Fibroblast of lung (primary cell): ENCODE measurements around the gene ARHGEF19. TPM values are rescaled to one million over a fixed set of nuclear protein-coding genes. Genes with fewer than 3 reads are reported as not detected.

Experiments used
- DNase-seq, 2 donors: peaks; one replicate each; pipeline versions ENCODE4 v3.0.0 to v3.0.0-alpha.2; 2010; ENCODE audit warnings: low read depth in 2 of 2
- H2AFZ ChIP-seq: 2 replicates; pipeline ENCODE4 v1.5.1; 2012; ENCODE audit warnings: low read length, control low read depth, inconsistent platforms
- H3K27ac ChIP-seq: 2 replicates; pipeline ENCODE4 v1.5.1; 2011; ENCODE audit warnings: low read length, control low read depth; ENCODE audit not compliant: insufficient read depth
- H3K27me3 ChIP-seq: 2 replicates; pipeline ENCODE4 v1.5.1; 2011; ENCODE audit warnings: mild to moderate bottlenecking, low read length; ENCODE audit not compliant: control insufficient read depth, insufficient read depth
- H3K36me3 ChIP-seq: 2 replicates; pipeline ENCODE4 v1.5.1; 2011; ENCODE audit warnings: low read length; ENCODE audit not compliant: control insufficient read depth, insufficient read depth
- H3K4me1 ChIP-seq: 2 replicates; pipeline ENCODE4 v1.5.1; 2011; ENCODE audit warnings: low read length; ENCODE audit not compliant: control insufficient read depth, insufficient read depth; ENCODE audit errors: extremely low read depth
- H3K4me2 ChIP-seq: 2 replicates; pipeline ENCODE4 v1.5.1; 2011; ENCODE audit warnings: low read length, control low read depth; ENCODE audit not compliant: insufficient read depth; ENCODE audit errors: extremely low read depth
- H3K4me3 ChIP-seq, 4 experiments: fragments of 200-600 bp in 1 of 4; sonication (generic) in 1 of 4; replicated peaks in 1 of 4; 2 replicates each; pipeline ENCODE4 v1.5.1; 2011 to 2016; ENCODE audit warnings: low read length in 4 of 4, low read depth in 3 of 4, mild to moderate bottlenecking in 3 of 4, control low read depth in 2 of 4, inconsistent platforms in 1 of 4, mixed read lengths in 1 of 4; ENCODE audit not compliant: insufficient read depth in 1 of 4; ENCODE audit errors: control extremely low read depth in 1 of 4
- H3K79me2 ChIP-seq: 2 replicates; pipeline ENCODE4 v1.5.1; 2012; ENCODE audit warnings: mild to moderate bottlenecking, low read length, inconsistent platforms; ENCODE audit not compliant: control insufficient read depth, insufficient read depth
- H3K9ac ChIP-seq: 2 replicates; pipeline ENCODE4 v1.5.1; 2011; ENCODE audit warnings: mild to moderate bottlenecking, low read length, control low read depth; ENCODE audit not compliant: insufficient read depth
- H3K9me3 ChIP-seq: 2 replicates; pipeline ENCODE4 v1.5.1; 2012; ENCODE audit warnings: low read depth, low read length; ENCODE audit not compliant: control insufficient read depth, insufficient read depth
- H4K20me1 ChIP-seq: 2 replicates; pipeline ENCODE4 v1.5.1; 2011; ENCODE audit warnings: low read length; ENCODE audit not compliant: control insufficient read depth, insufficient read depth; ENCODE audit errors: extremely low read depth
- CTCF ChIP-seq, 2 donors: IDR thresholded peaks in 1 of 2; conservative IDR thresholded peaks in 1 of 2; 1 replicate in 1 of 2; 2 replicates in 1 of 2; pipeline ENCODE4 v1.5.1; 2011 to 2012; ENCODE audit warnings: low read length in 2 of 2, control low read depth in 1 of 2, inconsistent platforms in 1 of 2, low read depth in 1 of 2, mild to moderate bottlenecking in 1 of 2
- EZH2 ChIP-seq: IDR thresholded peaks from 2 replicates; pipeline ENCODE4 v1.5.1; 2012; ENCODE audit warnings: low read length, control low read depth, mild to moderate bottlenecking; ENCODE audit errors: missing control alignments
- polyA plus RNA-seq, 2 donors: library from polyadenylated mRNA; depleted of rRNA in 1 of 2; stranded (reverse) in 1 of 2; unstranded in 1 of 2; fragments of >200 nt; gene quantifications; 2 replicates each; pipeline ENCODE4 v1.2.1, GENCODE V29; 2011 to 2012; ENCODE audit warnings: missing spikeins in 1 of 2
- total RNA-seq: library from RNA; depleted of rRNA; stranded (reverse); fragments of >200 nt; gene quantifications from 2 replicates; pipeline ENCODE4 v1.2.1, GENCODE V29; 2014

Gene ARHGEF19
- total and polyA plus RNA-seq, 2 donors (not counting 1 experiment from before 2014, with no cell fraction given), result 3.3 TPM

GRCh38 chr1:16153096-16153998 is 59.1 kb downstream of the ARHGEF19 start:
- no peak for DNase-seq
- Histone ChIP-seq H3K27me3 (no peaks in the 10 kb centered on the region), H3K9me3 (no peaks in the 10 kb centered on the region), H3K4me2 (peak overlapping the region; percentile 95), H3K36me3 (peaks cover 17% of the 10 kb centered on the region), H2AFZ (no peak overlapping the region), H3K4me1 (peaks cover 34% of the 10 kb centered on the region), H3K9ac (peak overlapping the region; percentile 5), H4K20me1 (no peaks in the 10 kb centered on the region), H3K4me3 (peak overlapping the region; percentile 74 to 80 (median 76)), H3K27ac (peak overlapping the region; percentile 68), H3K79me2 (peaks cover 72% of the 10 kb centered on the region)
- TF ChIP-seq CTCF (conservative IDR thresholded peaks at IDR 0.05 in 1 of 2, IDR thresholded peaks at IDR 0.05 in 1 of 2; ENCODE audit: low read depth in 1 of 2, low read length in 2 of 2) (no peak), EZH2 (no peak)

- Histone ChIP-seq H4K20me1 (no peaks in the 10 kb centered on the region), H3K4me1 (peaks cover 34% of the 10 kb centered on the region), H3K27ac (peak overlapping the region; percentile 68), H3K27me3 (no peaks in the 10 kb centered on the region), H3K9me3 (no peaks in the 10 kb centered on the region), H3K4me2 (peak overlapping the region; percentile 95), H3K4me3 (peak overlapping the region in 3 of 4 experiments; percentile 14 to 80 (median 75)), H3K36me3 (peaks cover 20% of the 10 kb centered on the region), H3K9ac (no peak overlapping the region), H3K79me2 (peaks cover 77% of the 10 kb centered on the region), H2AFZ (no peak overlapping the region)
- TF ChIP-seq CTCF (conservative IDR thresholded peaks at IDR 0.05 in 1 of 2, IDR thresholded peaks at IDR 0.05 in 1 of 2; ENCODE audit: low read depth in 1 of 2, low read length in 2 of 2), result no peak
- no peak for TF ChIP-seq EZH2
- peak; percentile 42 to 66 for DNase-seq
These were observed 59.9 kb downstream of the ARHGEF19 start for GRCh38 chr1:16152481-16153087.

GRCh38 chr1:16151995-16152384 is 60.5 kb downstream of the ARHGEF19 start:
- TF ChIP-seq CTCF (conservative IDR thresholded peaks at IDR 0.05 in 1 of 2, IDR thresholded peaks at IDR 0.05 in 1 of 2; ENCODE audit: low read depth in 1 of 2, low read length in 2 of 2), result no peak
- TF ChIP-seq EZH2, result no peak
- H3K9ac ChIP-seq, result peak overlapping the region; percentile 24
- H3K4me2 ChIP-seq, result peak overlapping the region; percentile 16
- DNase-seq, result no peak
- peaks cover 24% of the 10 kb centered on the region for H3K36me3 ChIP-seq
- H3K9me3 ChIP-seq, result no peaks in the 10 kb centered on the region
- H3K4me3 ChIP-seq, result peak overlapping the region in 1 of 4 experiments; percentile 9
- peak overlapping the region; percentile 68 for H3K27ac ChIP-seq
- H4K20me1 ChIP-seq, result no peaks in the 10 kb centered on the region
- peaks cover 39% of the 10 kb centered on the region for H3K4me1 ChIP-seq
- peaks cover 81% of the 10 kb centered on the region for H3K79me2 ChIP-seq
- no peak overlapping the region for H2AFZ ChIP-seq
- H3K27me3 ChIP-seq, result no peaks in the 10 kb centered on the region
